AG09309 (cell line): ENCODE results near the gene OLIG1.

Experiments used
- DNase-seq: peaks from one replicate; pipeline ENCODE4 v3.0.0-alpha.2; 2010; ENCODE audit warnings: low read depth
- H3K4me3 ChIP-seq: 2 replicates; pipeline ENCODE4 v1.5.1; 2011; ENCODE audit warnings: mild to moderate bottlenecking, low read depth, low read length, moderate library complexity; ENCODE audit not compliant: control insufficient read depth
- CTCF ChIP-seq: IDR thresholded peaks from 2 replicates; pipeline ENCODE4 v1.5.1; 2011; ENCODE audit warnings: mild to moderate bottlenecking, low read depth, low read length, inconsistent platforms; ENCODE audit not compliant: insufficient read depth, control insufficient read depth; ENCODE audit errors: missing control alignments

The OLIG1 gene

GRCh38 chr21:33067043-33067442 lies 2.9 kb upstream of the OLIG1 start:
- no peak overlapping the region for H3K4me3 ChIP-seq
- no peak for TF ChIP-seq CTCF
- DNase-seq: no peak

GRCh38 chr21:33067457-33067856 lies 2.5 kb upstream of the OLIG1 start:
- no peak overlapping the region for H3K4me3 ChIP-seq
- TF ChIP-seq CTCF: no peak
- no peak for DNase-seq

- DNase-seq: no peak
- no peak overlapping the region for H3K4me3 ChIP-seq
- no peak for TF ChIP-seq CTCF
These were observed 698 bp upstream of the OLIG1 start for GRCh38 chr21:33069243-33069642.

- H3K4me3 ChIP-seq: no peak overlapping the region
- no peak for TF ChIP-seq CTCF
- no peak for DNase-seq
These were observed 322 bp upstream of the OLIG1 start for GRCh38 chr21:33069645-33069993.

GRCh38 chr21:33070744-33070997 lies 730 bp downstream of the OLIG1 start:
- TF ChIP-seq CTCF: no peak
- H3K4me3 ChIP-seq: no peak overlapping the region

GRCh38 chr21:33070998-33071769 lies 1.2 kb downstream of the OLIG1 start:
- no peak for TF ChIP-seq CTCF
- no peak for DNase-seq
- no peak overlapping the region for H3K4me3 ChIP-seq

More at GRCh38 chr21:33070744-33070997, 730 bp downstream of the OLIG1 start:
- no peak for DNase-seq
